Skeletal muscle satellite cell (primary cell): ENCODE measurements around the gene GSTM2.
A peak's percentile ranks its signal among the peaks of the same experiment; 100 is the strongest.
"Not testable (repeated sequence)": the region's sequence is repeated elsewhere in the genome, so short reads cannot be mapped to it uniquely, and the experiment has no call there.

ENCODE experiments used
- H3K27me3 ChIP-seq: 2 replicates; pipeline ENCODE4 v1.7.0; 2013; ENCODE audit warnings: low read length; ENCODE audit not compliant: control insufficient read depth, insufficient read depth
- H3K36me3 ChIP-seq: 2 replicates; pipeline ENCODE4 v1.7.0; 2013; ENCODE audit warnings: mild to moderate bottlenecking, control low read depth, low read length; ENCODE audit not compliant: insufficient read depth
- H3K4me1 ChIP-seq: 2 replicates; pipeline ENCODE4 v1.7.0; 2013; ENCODE audit warnings: low read length; ENCODE audit not compliant: control insufficient read depth, insufficient read depth
- H3K4me2 ChIP-seq: 2 replicates; pipeline ENCODE4 v1.7.0; 2013; ENCODE audit warnings: mild to moderate bottlenecking, low read length
- H3K4me3 ChIP-seq: 2 replicates; pipeline ENCODE4 v1.7.0; 2013; ENCODE audit warnings: low read length
- H3K9ac ChIP-seq: 2 replicates; pipeline ENCODE4 v1.7.0; 2013; ENCODE audit warnings: mild to moderate bottlenecking, low read depth, low read length, moderate library complexity
- H3K9me3 ChIP-seq: replicated peaks from 2 replicates; pipeline ENCODE4 v1.7.0; 2013; ENCODE audit warnings: mild to moderate bottlenecking, control low read depth, low read length

GSTM2 gene

GRCh38 chr1:109657395-109657794, 10.5 kb upstream of the GSTM2 start:
- no peak overlapping the region for H3K4me2 ChIP-seq
- no peaks in the 10 kb centered on the region for H3K36me3 ChIP-seq
- peaks cover 8% of the 10 kb centered on the region for H3K4me1 ChIP-seq
- H3K4me3 ChIP-seq, result no peak overlapping the region
- no peak overlapping the region for H3K9ac ChIP-seq
- H3K9me3 ChIP-seq, result no peaks in the 10 kb centered on the region
- H3K27me3 ChIP-seq, result peaks cover 10% of the 10 kb centered on the region

GRCh38 chr1:109657970-109658369, 9.9 kb upstream of the GSTM2 start:
- Histone ChIP-seq H3K4me3 (no peak overlapping the region), H3K36me3 (no peaks in the 10 kb centered on the region), H3K4me1 (peaks cover 8% of the 10 kb centered on the region), H3K4me2 (no peak overlapping the region), H3K9ac (no peak overlapping the region), H3K9me3 (no peaks in the 10 kb centered on the region), H3K27me3 (peaks cover 8% of the 10 kb centered on the region)

GRCh38 chr1:109658533-109659042, 9.3 kb upstream of the GSTM2 start:
- peaks cover 9% of the 10 kb centered on the region for H3K4me1 ChIP-seq
- H3K9me3 ChIP-seq, result no peaks in the 10 kb centered on the region
- peaks cover 4% of the 10 kb centered on the region for H3K27me3 ChIP-seq
- no peaks in the 10 kb centered on the region for H3K36me3 ChIP-seq
- H3K9ac ChIP-seq, result no peak overlapping the region
- H3K4me2 ChIP-seq, result no peak overlapping the region
- no peak overlapping the region for H3K4me3 ChIP-seq

- H3K36me3 ChIP-seq, result no peaks in the 10 kb centered on the region
- no peak overlapping the region for H3K4me2 ChIP-seq
- no peaks in the 10 kb centered on the region for H3K9me3 ChIP-seq
- peaks cover 15% of the 10 kb centered on the region for H3K4me1 ChIP-seq
- peaks cover 4% of the 10 kb centered on the region for H3K27me3 ChIP-seq
- no peak overlapping the region for H3K9ac ChIP-seq
- H3K4me3 ChIP-seq, result no peak overlapping the region
Observed at GRCh38 chr1:109659145-109659544, 8.7 kb upstream of the GSTM2 start.

GRCh38 chr1:109659997-109660690, 7.7 kb upstream of the GSTM2 start:
- H3K4me2 ChIP-seq, result no peak overlapping the region
- H3K36me3 ChIP-seq, result no peaks in the 10 kb centered on the region
- H3K27me3 ChIP-seq, result no peaks in the 10 kb centered on the region
- H3K9me3 ChIP-seq, result no peaks in the 10 kb centered on the region
- no peak overlapping the region for H3K9ac ChIP-seq
- no peak overlapping the region for H3K4me3 ChIP-seq
- H3K4me1 ChIP-seq, result peaks cover 13% of the 10 kb centered on the region

- not testable (repeated sequence) for H3K4me1 ChIP-seq, H3K4me3 ChIP-seq, H3K9ac ChIP-seq, H3K27me3 ChIP-seq, H3K9me3 ChIP-seq, H3K36me3 ChIP-seq, H3K4me2 ChIP-seq
Observed at GRCh38 chr1:109660691-109661026, 7.2 kb upstream of the GSTM2 start.

GRCh38 chr1:109661391-109661790, 6.5 kb upstream of the GSTM2 start:
- no peak overlapping the region for H3K4me3 ChIP-seq
- no peaks in the 10 kb centered on the region for H3K36me3 ChIP-seq
- no peak overlapping the region for H3K4me2 ChIP-seq
- no peaks in the 10 kb centered on the region for H3K27me3 ChIP-seq
- no peaks in the 10 kb centered on the region for H3K9me3 ChIP-seq
- peaks cover 6% of the 10 kb centered on the region for H3K4me1 ChIP-seq
- no peak overlapping the region for H3K9ac ChIP-seq

GRCh38 chr1:109664671-109665070, 3.2 kb upstream of the GSTM2 start:
- Histone ChIP-seq H3K36me3 (no peaks in the 10 kb centered on the region), H3K4me2 (no peak overlapping the region), H3K4me1 (peaks cover 6% of the 10 kb centered on the region), H3K9me3 (no peaks in the 10 kb centered on the region), H3K27me3 (no peaks in the 10 kb centered on the region), H3K9ac (no peak overlapping the region), H3K4me3 (no peak overlapping the region)

GRCh38 chr1:109668123-109668775, 392 bp downstream of the GSTM2 start:
- H3K4me1 ChIP-seq, result peaks cover 6% of the 10 kb centered on the region
- H3K4me3 ChIP-seq, result peak overlapping the region; percentile 67
- peak overlapping the region; percentile 23 for H3K9ac ChIP-seq
- H3K36me3 ChIP-seq, result no peaks in the 10 kb centered on the region
- H3K27me3 ChIP-seq, result no peaks in the 10 kb centered on the region
- H3K4me2 ChIP-seq, result peak overlapping the region; percentile 82
- no peaks in the 10 kb centered on the region for H3K9me3 ChIP-seq

GRCh38 chr1:109669246-109669948, 1.5 kb downstream of the GSTM2 start:
- H3K4me2 ChIP-seq, result no peak overlapping the region
- no peaks in the 10 kb centered on the region for H3K36me3 ChIP-seq
- H3K4me3 ChIP-seq, result no peak overlapping the region
- no peaks in the 10 kb centered on the region for H3K9me3 ChIP-seq
- H3K4me1 ChIP-seq, result no peaks in the 10 kb centered on the region
- no peak overlapping the region for H3K9ac ChIP-seq
- no peaks in the 10 kb centered on the region for H3K27me3 ChIP-seq

- H3K4me1 ChIP-seq, H3K36me3 ChIP-seq, H3K27me3 ChIP-seq, H3K9ac ChIP-seq, H3K9me3 ChIP-seq, H3K4me2 ChIP-seq, H3K4me3 ChIP-seq: not testable (repeated sequence)
Observed at GRCh38 chr1:109669949-109670302, 2.1 kb downstream of the GSTM2 start.
